GM23338 (cell line): Measurements from ENCODE around the gene UCN3. TPM values are rescaled to one million over a fixed set of nuclear protein-coding genes. Genes with fewer than 3 reads are reported as not detected.

Experiments
- ATAC-seq: fragments of 200-7000 bp; cut with Tn5 transposase; 3 replicates; pipeline ENCODE4 v1.9.1; 2020
- DNase-seq: peaks from one replicate; pipeline ENCODE4 v3.0.0-alpha.2; 2015; ENCODE audit warnings: low spot score
- H2AFZ ChIP-seq: fragments of 200-600 bp; sonication (generic); 2 replicates; pipeline ENCODE4 v1.8.0; 2016; ENCODE audit warnings: antibody characterized with exemption, mild to moderate bottlenecking, moderate library complexity
- H3F3A ChIP-seq: fragments of 200-600 bp; sonication (generic); replicated peaks from 2 replicates; pipeline ENCODE4 v1.8.0; 2017; ENCODE audit warnings: antibody characterized with exemption, mixed run types, low read depth
- H3K27ac ChIP-seq: fragments of 200-600 bp; sonication (generic); 2 replicates; pipeline ENCODE4 v1.6.1; 2016; ENCODE audit warnings: low read depth
- H3K27me3 ChIP-seq: fragments of 200-600 bp; sonication (generic); 2 replicates; pipeline ENCODE4 v1.8.0; 2016; ENCODE audit warnings: mild to moderate bottlenecking, mixed run types, moderate library complexity; ENCODE audit not compliant: insufficient read depth
- H3K36me3 ChIP-seq: fragments of 200-600 bp; sonication (generic); 2 replicates; pipeline ENCODE4 v1.8.0; 2016; ENCODE audit warnings: mild to moderate bottlenecking; ENCODE audit not compliant: insufficient read depth
- H3K4me1 ChIP-seq: fragments of 200-600 bp; sonication (generic); 2 replicates; pipeline ENCODE4 v1.8.0; 2016; ENCODE audit warnings: mild to moderate bottlenecking, moderate library complexity; ENCODE audit not compliant: insufficient read depth
- H3K4me2 ChIP-seq: fragments of 200-600 bp; sonication (generic); 2 replicates; pipeline ENCODE4 v1.7.1; 2017; ENCODE audit warnings: mixed run types
- H3K4me3 ChIP-seq: fragments of 200-600 bp; sonication (generic); 2 replicates; pipeline ENCODE4 v1.6.1; 2016; ENCODE audit warnings: mixed run types
- H3K79me2 ChIP-seq: fragments of 200-600 bp; sonication (generic); replicated peaks from 2 replicates; pipeline ENCODE4 v1.8.0; 2017; ENCODE audit warnings: mild to moderate bottlenecking; ENCODE audit not compliant: insufficient read depth
- H3K9me2 ChIP-seq: fragments of 200-600 bp; sonication (generic); 2 replicates; pipeline ENCODE4 v1.8.0; 2017; ENCODE audit not compliant: insufficient read depth
- H4K20me1 ChIP-seq: fragments of 200-600 bp; sonication (generic); replicated peaks from 2 replicates; pipeline ENCODE4 v1.8.0; 2017; ENCODE audit warnings: mild to moderate bottlenecking; ENCODE audit not compliant: insufficient read depth
- H3K27ac Mint-ChIP-seq: 2 replicates; pipeline ENCODE4 v1.8.0; 2020; ENCODE audit warnings: inconsistent platforms, mild to moderate bottlenecking, moderate library complexity, mixed read lengths
- H3K27me3 Mint-ChIP-seq: 3 replicates; pipeline ENCODE4 v1.8.0; 2022; ENCODE audit warnings: low read depth, mild to moderate bottlenecking, moderate library complexity, mixed read lengths, inconsistent platforms; ENCODE audit not compliant: insufficient read depth, poor library complexity
- H3K36me3 Mint-ChIP-seq: 3 replicates; pipeline ENCODE4 v1.8.0; 2021; ENCODE audit warnings: low read depth, mild to moderate bottlenecking, inconsistent platforms, moderate library complexity, mixed read lengths
- H3K4me1 Mint-ChIP-seq: 3 replicates; pipeline ENCODE4 v1.8.0; 2020; ENCODE audit warnings: mild to moderate bottlenecking, inconsistent platforms, mixed read lengths
- H3K4me3 Mint-ChIP-seq: 3 replicates; pipeline ENCODE4 v1.8.0; 2021; ENCODE audit warnings: moderate library complexity, mild to moderate bottlenecking, inconsistent platforms, mixed read lengths
- H3K9me3 Mint-ChIP-seq: 3 replicates; pipeline ENCODE4 v1.8.0; 2020; ENCODE audit warnings: moderate library complexity, mild to moderate bottlenecking, inconsistent platforms, mixed read lengths
- CREB1 ChIP-seq: fragments of 250-450 bp; sonication (Bioruptor Pico); IDR thresholded peaks from 2 replicates; pipeline ENCODE4 v1.5.0; 2020; ENCODE audit warnings: low read depth, mild to moderate bottlenecking, moderate library complexity
- EZH2phosphoT487 ChIP-seq: fragments of 200-600 bp; sonication (generic); IDR thresholded peaks from one replicate; pipeline ENCODE4 v1.8.1; 2018; ENCODE audit warnings: antibody characterized with exemption; ENCODE audit not compliant: unreplicated experiment
- JUNB ChIP-seq: IDR thresholded peaks from one replicate; pipeline ENCODE4 v1.6.1; 2016; ENCODE audit warnings: antibody characterized with exemption; ENCODE audit not compliant: unreplicated experiment
- NANOG ChIP-seq: IDR thresholded peaks from 2 replicates; pipeline ENCODE4 v1.6.1; 2016; ENCODE audit warnings: antibody characterized with exemption, borderline replicate concordance
- POLR2AphosphoS5 ChIP-seq: IDR thresholded peaks from 2 replicates; pipeline ENCODE4 v1.6.1; 2016; ENCODE audit warnings: antibody characterized with exemption, low read depth
- STAT1 ChIP-seq: IDR thresholded peaks from one replicate; pipeline ENCODE4 v1.6.1; 2016; ENCODE audit warnings: antibody characterized with exemption; ENCODE audit not compliant: unreplicated experiment
- ZNF114 ChIP-seq: fragments of 250-450 bp; sonication (Bioruptor Pico); IDR thresholded peaks from 2 replicates; pipeline ENCODE4 v1.5.0; 2020; ENCODE audit warnings: mild to moderate bottlenecking, moderate library complexity
- ZNF331 ChIP-seq: fragments of 250-450 bp; sonication (Bioruptor Pico); IDR thresholded peaks from 2 replicates; pipeline ENCODE4 v1.5.0; 2020; ENCODE audit warnings: low read depth, mild to moderate bottlenecking, moderate library complexity
- polyA plus RNA-seq: library from polyadenylated mRNA; unstranded; fragments of >200 nt; fragmentation: Nextera tagmentation; extraction: Ambion mirVana; gene quantifications from 2 replicates; pipeline ENCODE4 v1.2.1, GENCODE V29; 2016
- total RNA-seq: library from RNA; depleted of rRNA; stranded (reverse); fragments of >200 nt; shearing (Covaris generic); gene quantifications from 2 replicates; pipeline ENCODE4 v1.2.3, GENCODE V29; 2014
- TF ChIP-seq, protein P1 (sequence below): fragments of 250-450 bp; sonication (Bioruptor Pico); IDR thresholded peaks from 2 replicates; pipeline ENCODE4 v1.5.0; 2020; ENCODE audit warnings: mild to moderate bottlenecking, moderate library complexity
- TF ChIP-seq, protein P2 (sequence below): IDR thresholded peaks from 2 replicates; pipeline ENCODE4 v1.6.1; 2016; ENCODE audit warnings: antibody characterized with exemption
- TF ChIP-seq, protein P3 (sequence below), 2 experiments: fragments of 200-600 bp in 1 of 2; sonication (generic) in 1 of 2; conservative IDR thresholded peaks; 2 replicates each; pipeline versions ENCODE4 v1.5.1 to v1.6.1; 2016 to 2017; ENCODE audit warnings: antibody characterized with exemption in 2 of 2, low read depth in 2 of 2, mild to moderate bottlenecking in 2 of 2, moderate library complexity in 1 of 2

UCN3 gene
- total and polyA plus RNA-seq, 2 experiments from 2014 or later, result not detected

DNA sequence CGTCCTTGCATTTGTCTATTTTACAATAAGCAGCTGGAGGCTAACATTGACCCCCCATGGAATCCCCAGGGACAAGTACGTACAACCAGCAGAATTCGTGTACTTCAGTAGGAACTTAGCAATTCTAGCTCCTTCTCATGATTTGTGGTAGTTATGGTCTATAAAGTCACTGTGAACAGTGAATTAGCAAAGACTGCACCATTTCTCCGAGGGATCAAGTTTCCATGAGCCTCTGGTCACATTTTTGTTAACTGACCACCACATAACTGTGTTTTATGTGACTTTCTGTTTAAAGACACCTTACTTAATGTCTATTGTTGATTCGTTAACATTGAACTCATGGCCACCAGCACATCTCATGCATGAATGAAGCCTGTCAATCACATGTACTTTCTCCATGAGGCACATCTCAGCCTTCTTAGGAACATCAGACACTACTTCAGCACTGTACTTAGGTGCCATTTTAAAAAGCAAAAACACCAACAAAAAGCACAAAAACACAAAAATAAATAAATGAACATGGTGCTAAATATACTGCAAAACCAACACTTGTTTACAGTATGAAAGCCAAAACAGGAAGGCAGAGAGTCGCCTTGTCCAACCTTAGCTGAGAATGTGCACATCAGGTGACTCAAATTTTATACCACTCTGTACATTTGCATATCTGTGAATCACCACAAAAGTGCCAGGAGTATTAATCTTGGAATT, 9.0 kb upstream of the UCN3 start (continued):
- TF ChIP-seq, protein P1, sequence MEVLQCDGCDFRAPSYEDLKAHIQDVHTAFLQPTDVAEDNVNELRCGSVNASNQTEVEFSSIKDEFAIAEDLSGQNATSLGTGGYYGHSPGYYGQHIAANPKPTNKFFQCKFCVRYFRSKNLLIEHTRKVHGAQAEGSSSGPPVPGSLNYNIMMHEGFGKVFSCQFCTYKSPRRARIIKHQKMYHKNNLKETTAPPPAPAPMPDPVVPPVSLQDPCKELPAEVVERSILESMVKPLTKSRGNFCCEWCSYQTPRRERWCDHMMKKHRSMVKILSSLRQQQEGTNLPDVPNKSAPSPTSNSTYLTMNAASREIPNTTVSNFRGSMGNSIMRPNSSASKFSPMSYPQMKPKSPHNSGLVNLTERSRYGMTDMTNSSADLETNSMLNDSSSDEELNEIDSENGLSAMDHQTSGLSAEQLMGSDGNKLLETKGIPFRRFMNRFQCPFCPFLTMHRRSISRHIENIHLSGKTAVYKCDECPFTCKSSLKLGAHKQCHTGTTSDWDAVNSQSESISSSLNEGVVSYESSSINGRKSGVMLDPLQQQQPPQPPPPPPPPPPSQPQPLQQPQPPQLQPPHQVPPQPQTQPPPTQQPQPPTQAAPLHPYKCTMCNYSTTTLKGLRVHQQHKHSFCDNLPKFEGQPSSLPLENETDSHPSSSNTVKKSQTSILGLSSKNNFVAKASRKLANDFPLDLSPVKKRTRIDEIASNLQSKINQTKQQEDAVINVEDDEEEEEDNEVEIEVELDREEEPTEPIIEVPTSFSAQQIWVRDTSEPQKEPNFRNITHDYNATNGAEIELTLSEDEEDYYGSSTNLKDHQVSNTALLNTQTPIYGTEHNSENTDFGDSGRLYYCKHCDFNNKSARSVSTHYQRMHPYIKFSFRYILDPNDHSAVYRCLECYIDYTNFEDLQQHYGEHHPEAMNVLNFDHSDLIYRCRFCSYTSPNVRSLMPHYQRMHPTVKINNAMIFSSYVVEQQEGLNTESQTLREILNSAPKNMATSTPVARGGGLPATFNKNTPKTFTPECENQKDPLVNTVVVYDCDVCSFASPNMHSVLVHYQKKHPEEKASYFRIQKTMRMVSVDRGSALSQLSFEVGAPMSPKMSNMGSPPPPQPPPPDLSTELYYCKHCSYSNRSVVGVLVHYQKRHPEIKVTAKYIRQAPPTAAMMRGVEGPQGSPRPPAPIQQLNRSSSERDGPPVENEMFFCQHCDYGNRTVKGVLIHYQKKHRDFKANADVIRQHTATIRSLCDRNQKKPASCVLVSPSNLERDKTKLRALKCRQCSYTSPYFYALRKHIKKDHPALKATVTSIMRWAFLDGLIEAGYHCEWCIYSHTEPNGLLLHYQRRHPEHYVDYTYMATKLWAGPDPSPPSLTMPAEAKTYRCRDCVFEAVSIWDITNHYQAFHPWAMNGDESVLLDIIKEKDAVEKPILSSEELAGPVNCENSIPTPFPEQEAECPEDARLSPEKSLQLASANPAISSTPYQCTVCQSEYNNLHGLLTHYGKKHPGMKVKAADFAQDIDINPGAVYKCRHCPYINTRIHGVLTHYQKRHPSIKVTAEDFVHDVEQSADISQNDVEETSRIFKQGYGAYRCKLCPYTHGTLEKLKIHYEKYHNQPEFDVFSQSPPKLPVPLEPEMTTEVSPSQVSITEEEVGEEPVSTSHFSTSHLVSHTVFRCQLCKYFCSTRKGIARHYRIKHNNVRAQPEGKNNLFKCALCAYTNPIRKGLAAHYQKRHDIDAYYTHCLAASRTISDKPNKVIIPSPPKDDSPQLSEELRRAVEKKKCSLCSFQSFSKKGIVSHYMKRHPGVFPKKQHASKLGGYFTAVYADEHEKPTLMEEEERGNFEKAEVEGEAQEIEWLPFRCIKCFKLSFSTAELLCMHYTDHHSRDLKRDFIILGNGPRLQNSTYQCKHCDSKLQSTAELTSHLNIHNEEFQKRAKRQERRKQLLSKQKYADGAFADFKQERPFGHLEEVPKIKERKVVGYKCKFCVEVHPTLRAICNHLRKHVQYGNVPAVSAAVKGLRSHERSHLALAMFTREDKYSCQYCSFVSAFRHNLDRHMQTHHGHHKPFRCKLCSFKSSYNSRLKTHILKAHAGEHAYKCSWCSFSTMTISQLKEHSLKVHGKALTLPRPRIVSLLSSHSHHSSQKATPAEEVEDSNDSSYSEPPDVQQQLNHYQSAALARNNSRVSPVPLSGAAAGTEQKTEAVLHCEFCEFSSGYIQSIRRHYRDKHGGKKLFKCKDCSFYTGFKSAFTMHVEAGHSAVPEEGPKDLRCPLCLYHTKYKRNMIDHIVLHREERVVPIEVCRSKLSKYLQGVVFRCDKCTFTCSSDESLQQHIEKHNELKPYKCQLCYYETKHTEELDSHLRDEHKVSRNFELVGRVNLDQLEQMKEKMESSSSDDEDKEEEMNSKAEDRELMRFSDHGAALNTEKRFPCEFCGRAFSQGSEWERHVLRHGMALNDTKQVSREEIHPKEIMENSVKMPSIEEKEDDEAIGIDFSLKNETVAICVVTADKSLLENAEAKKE (CRISPR knock-in tag), result no peak
- no peak for TF ChIP-seq JUNB

DNA sequence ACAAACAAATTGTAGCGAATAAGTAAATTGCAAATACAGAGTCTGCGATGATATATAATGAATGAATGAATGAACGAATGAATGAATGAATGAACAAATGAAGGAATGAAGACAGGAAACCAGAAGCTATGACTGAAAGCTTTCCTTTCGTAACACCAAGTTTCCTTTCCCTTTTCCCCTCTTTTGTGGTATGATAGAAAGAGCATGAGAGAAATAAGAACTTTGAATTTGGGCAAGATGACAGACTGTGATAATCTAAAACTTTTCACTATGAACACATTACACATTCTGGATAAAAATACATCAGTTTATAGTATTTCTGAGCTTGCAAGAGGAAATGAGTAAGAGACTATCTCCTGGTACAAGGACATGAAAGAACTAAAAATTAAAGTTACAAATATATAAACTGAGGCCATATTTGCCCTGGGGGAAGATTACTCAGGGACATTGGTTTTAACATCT, 8.4 kb upstream of the UCN3 start:
- no peak overlapping the region for H3K27ac ChIP-seq
- H3K27me3 Mint-ChIP-seq, result no peaks in the 10 kb centered on the region
- H2AFZ ChIP-seq, result no peak overlapping the region
- no peaks in the 10 kb centered on the region for H3K27me3 ChIP-seq
- no peak overlapping the region for H3K27ac Mint-ChIP-seq
- no peaks in the 10 kb centered on the region for H3F3A ChIP-seq
- 0 out of 2 replicates have a peak, but pooled peaks cover 2% of the 10 kb centered on the region for H3K9me2 ChIP-seq
- DNase-seq (no peak), ATAC-seq (no peak)
- H3K79me2 ChIP-seq, result no peaks in the 10 kb centered on the region
- H3K4me3 ChIP-seq, result no peak overlapping the region
- H3K4me2 ChIP-seq, result no peak overlapping the region
- no peak overlapping the region for H3K4me3 Mint-ChIP-seq
- no peaks in the 10 kb centered on the region for H3K36me3 ChIP-seq
- no peaks in the 10 kb centered on the region for H3K4me1 ChIP-seq
- no peaks in the 10 kb centered on the region for H3K36me3 Mint-ChIP-seq
- H3K4me1 Mint-ChIP-seq, result peaks cover 12% of the 10 kb centered on the region; the same call in 2 of the 3 replicates
- no peaks in the 10 kb centered on the region for H3K9me3 Mint-ChIP-seq
- H4K20me1 ChIP-seq, result no peaks in the 10 kb centered on the region
- no peak for TF ChIP-seq ZNF114 (CRISPR knock-in tag)
- no peak for TF ChIP-seq STAT1
- TF ChIP-seq ZNF331 (CRISPR knock-in tag), result no peak
- TF ChIP-seq POLR2AphosphoS5, result no peak
- TF ChIP-seq CREB1 (CRISPR knock-in tag), result no peak
- TF ChIP-seq NANOG, result no peak
- TF ChIP-seq, protein P2, sequence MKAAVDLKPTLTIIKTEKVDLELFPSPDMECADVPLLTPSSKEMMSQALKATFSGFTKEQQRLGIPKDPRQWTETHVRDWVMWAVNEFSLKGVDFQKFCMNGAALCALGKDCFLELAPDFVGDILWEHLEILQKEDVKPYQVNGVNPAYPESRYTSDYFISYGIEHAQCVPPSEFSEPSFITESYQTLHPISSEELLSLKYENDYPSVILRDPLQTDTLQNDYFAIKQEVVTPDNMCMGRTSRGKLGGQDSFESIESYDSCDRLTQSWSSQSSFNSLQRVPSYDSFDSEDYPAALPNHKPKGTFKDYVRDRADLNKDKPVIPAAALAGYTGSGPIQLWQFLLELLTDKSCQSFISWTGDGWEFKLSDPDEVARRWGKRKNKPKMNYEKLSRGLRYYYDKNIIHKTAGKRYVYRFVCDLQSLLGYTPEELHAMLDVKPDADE, result no peak
- no peak for TF ChIP-seq EZH2phosphoT487
- no peak for TF ChIP-seq JUNB
- TF ChIP-seq, protein P3, sequence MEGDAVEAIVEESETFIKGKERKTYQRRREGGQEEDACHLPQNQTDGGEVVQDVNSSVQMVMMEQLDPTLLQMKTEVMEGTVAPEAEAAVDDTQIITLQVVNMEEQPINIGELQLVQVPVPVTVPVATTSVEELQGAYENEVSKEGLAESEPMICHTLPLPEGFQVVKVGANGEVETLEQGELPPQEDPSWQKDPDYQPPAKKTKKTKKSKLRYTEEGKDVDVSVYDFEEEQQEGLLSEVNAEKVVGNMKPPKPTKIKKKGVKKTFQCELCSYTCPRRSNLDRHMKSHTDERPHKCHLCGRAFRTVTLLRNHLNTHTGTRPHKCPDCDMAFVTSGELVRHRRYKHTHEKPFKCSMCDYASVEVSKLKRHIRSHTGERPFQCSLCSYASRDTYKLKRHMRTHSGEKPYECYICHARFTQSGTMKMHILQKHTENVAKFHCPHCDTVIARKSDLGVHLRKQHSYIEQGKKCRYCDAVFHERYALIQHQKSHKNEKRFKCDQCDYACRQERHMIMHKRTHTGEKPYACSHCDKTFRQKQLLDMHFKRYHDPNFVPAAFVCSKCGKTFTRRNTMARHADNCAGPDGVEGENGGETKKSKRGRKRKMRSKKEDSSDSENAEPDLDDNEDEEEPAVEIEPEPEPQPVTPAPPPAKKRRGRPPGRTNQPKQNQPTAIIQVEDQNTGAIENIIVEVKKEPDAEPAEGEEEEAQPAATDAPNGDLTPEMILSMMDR (conservative IDR thresholded peaks at IDR 0.05; ENCODE audit: low read depth in 2 of 2), result no peak
